Adrenal gland (tissue), 5 donors: ENCODE measurements around the gene ENTPD3.

Experiments used
- CTCF ChIP-seq, 6 experiments: fragments of 450-650 bp in 4 of 6; fragments of 200-600 bp in 2 of 6; sonication (generic) in 1 of 6; IDR thresholded peaks; 1 replicate in 5 of 6; 2 replicates in 1 of 6; pipeline versions ENCODE4 v1.5.1 to v1.8.0; 2016 to 2021; ENCODE audit warnings: antibody characterized with exemption in 6 of 6, mild to moderate bottlenecking in 2 of 6, moderate library complexity in 1 of 6
- POLR2A ChIP-seq, 2 donors: fragments of 450-650 bp; IDR thresholded peaks; one replicate each; pipeline ENCODE4 v1.6.1; 2017; ENCODE audit warnings: antibody characterized with exemption in 2 of 2, mild to moderate bottlenecking in 2 of 2, moderate library complexity in 1 of 2
- donor health status: DM: no; HTN: no; CAD: no.

DNA sequence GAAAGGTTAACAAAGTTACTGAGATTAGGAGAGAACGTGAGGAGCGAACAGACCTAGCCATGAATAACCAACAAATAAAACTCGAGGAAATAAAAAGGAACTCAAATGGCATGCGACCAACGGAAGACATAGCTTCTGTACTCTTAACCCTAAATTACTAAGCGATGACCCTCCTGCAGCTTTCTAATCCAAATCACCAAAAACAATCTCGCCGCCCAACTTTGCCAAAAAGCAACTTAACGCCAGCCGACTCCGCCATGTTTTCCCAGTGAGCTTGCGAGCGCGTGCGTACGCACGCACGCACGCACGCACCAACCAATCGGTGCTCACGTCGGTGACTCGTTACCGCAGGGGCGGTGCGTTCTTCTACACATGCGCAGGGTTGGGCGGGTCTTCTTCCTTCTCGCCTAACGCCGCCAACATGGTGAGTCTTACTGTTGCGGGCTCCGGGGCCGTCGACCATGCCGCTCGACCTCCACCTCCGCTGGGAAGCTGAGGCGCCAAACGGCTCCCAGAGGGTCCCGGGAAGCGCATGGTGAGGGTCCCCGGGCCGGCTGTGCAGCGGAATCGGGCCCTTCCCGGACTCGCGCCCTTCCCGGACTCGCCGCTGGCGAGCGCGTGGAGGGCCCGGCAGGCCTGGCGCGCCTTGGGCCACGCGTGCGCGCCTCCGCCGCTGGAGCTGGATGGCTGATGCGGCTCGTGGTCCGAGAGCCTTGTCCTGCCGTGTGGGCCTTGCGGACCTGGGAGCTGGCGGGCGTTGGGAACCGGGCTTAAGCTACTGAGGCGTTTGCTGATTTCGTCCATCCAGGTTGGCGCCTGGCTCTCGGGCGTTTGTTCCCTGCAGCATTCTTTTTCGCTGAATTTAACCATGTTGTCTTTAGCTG is 70.2 kb downstream of the ENTPD3 start, which contains the start of gene RPL14:
- peak; percentile 88 to 96 for TF ChIP-seq POLR2A (IDR thresholded peaks at IDR 0.05)
- peak in 1 of 6 experiments; percentile 25 for TF ChIP-seq CTCF (IDR thresholded peaks at IDR 0.05)
